NCI-H446 (cell line): ENCODE results near the gene ITFG1.
"Not testable (repeated sequence)": the region's sequence is repeated elsewhere in the genome, so short reads cannot be mapped to it uniquely, and the experiment has no call there.

Experiments
- DNase-seq, 2 experiments: peaks; one replicate each; lab custom pipeline; 2025; lab: John Stamatoyannopoulos, UW

Gene ITFG1

DNA sequence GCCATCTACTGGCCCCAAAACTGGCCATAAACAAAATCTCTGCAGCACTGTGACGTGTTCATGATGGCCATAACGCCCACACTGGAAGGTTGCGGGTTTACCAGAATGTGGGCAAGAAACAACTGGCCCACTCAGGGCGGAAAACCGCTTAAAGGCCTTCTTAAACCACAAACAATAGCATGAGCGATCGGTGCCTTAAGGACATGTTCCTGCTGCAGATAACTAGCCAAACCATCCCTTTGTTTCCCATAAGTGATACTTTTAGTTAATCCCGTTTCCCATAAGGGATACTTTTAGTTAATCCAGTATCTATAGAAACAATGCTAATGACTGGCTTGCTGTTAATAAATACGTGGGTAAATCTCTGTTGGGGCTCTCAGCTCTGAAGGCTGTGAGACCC, 308.4 kb downstream of the ITFG1 start:
- DNase-seq = not testable (repeated sequence)

DNA sequence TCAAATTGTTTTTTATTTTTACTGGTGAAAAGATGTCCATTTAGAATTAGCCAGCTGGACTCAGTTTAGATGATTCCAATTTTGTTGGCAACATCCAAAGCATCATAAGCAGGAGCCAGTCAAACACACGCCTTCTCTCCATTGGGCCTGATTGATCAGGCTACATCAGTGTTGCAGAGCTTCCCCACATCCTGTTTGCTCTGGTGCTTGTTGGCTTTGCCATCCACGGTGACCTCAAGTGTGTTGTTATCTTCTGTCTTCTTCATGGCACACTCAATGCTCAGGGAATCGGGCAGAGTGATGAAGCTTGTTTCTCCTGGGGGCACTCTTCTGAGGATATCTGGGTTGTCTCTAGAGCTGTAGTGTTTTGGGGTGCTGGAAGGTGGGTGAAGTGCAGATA, 310.8 kb downstream of the ITFG1 start:
- no peak for DNase-seq

DNA sequence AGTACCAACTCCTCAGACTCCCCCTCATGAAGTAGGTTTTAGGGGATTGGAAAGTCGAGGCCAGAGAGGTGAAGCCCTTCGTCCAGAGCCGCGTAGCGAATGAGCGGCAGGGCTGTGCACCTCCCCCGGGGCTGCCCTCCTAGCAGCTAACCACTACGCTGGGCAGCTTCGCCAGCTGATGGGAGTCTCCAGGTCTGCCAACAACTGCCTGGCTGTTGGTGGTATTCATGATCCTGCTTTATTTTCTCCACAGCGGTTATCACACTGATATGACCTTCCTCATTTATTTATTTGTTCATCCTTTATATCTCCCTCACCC, 316.3 kb downstream of the ITFG1 start:
- no peak for DNase-seq

DNA sequence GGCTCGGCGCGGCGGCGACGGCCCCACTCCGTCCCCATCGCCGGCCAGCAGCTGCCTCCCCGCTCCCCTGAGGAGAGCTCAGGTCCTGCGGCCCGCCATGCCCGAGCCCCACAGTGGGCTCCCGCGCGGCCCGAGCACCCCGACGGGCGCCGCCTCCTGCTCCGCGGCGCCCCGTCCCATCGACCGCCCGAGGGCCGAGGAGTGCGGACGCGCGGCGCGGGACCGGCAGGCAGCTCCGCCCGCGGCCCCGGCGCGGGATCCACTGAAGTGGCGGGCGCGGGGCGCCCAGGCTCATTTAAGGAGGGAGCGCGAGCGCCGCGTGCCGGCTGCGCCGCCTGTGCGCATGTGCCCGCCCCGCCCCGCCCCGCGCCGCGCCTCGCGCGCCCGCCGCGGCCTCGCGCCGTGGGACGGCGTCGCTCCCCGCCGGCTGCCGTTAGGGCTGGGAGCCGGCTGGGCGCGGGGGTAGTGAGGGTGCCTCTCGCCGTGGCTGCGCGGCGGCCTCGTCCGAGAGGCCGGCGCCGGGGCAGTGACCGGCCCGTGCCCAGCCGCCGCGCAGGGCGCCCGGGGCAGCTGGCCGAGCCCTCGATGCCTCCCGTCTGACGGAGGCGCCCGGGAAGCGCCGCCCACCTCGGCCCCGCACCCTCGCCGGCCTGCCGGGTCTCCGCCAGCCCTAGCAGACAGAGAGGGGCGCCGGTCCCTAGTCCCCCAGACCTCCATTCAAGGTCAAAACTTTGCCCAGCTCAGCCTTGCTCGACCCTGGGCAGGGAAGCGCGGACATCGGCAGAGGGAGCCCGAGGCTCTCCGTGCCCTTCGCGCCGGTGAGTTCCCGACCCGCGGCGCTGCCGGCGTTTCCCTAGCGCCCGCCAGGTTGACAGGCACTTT, 316.9 kb downstream of the ITFG1 start, which contains the start of gene NETO2:
NETO2 (minus strand) TSS at position 269 of the 882 bp plus-strand sequence. CDS start 333 bp downstream, outside the sequence.
- DNase-seq = peak in 1 of 2 experiments; percentile 74

DNA sequence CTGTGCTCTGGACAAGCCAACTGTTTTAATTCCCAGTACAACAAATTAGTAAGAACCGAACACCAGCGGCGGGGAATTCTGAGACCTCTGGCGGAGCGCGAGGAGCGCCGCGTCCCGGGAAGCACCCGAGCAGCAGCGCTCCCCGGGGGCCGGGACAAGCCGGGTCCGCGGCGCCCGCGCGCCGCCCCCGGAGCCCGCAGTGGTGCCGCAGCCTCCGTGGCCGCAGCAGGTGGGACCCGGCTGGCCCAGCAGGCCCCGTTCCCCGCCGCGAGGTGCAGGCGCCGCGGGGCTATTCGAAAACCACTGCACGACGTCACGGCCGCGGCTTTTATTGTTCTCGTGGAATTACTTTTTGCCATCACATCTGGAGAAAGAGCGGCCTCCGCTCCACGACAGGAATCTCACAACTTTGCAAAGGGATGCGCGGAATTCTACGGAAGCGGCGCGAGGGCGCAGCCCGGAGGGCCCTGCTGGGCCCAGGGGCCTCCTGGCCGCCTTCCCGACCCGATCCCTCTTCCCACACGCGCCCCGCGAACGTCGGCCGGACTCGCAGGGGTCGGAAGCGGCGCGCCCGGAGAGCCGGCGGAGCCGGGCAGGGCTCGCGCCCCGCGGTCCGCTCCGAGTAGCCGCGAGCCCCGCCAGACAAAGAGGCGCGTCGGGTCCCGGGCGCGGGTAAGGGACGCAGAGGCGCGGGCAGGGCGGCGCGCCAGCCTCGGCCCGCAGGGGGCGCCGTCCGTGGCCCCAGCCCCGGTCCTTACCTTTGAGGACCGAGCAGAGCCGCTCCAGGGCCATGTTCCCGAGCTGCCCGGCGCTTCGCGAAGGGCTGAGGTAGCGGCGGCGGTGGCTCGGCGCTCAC, 317.8 kb downstream of the ITFG1 start:
- DNase-seq = peak; percentile 1 to 56

DNA sequence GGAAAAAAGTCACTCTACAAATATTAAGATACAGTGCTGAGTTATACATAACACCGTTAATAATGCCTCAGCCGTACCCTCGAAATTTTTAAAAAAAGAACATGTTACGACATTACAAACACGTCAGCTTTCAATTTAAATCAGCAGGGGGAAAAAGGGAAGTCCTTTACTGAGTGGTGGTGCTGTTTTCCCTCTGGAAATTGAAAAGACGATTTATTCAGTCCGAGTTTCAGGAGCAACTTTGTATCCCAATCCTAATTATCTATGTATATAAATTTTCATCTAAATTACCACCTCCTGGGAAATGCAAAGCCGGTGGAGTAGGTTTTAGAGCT, 318.4 kb downstream of the ITFG1 start:
- DNase-seq = no peak

DNA sequence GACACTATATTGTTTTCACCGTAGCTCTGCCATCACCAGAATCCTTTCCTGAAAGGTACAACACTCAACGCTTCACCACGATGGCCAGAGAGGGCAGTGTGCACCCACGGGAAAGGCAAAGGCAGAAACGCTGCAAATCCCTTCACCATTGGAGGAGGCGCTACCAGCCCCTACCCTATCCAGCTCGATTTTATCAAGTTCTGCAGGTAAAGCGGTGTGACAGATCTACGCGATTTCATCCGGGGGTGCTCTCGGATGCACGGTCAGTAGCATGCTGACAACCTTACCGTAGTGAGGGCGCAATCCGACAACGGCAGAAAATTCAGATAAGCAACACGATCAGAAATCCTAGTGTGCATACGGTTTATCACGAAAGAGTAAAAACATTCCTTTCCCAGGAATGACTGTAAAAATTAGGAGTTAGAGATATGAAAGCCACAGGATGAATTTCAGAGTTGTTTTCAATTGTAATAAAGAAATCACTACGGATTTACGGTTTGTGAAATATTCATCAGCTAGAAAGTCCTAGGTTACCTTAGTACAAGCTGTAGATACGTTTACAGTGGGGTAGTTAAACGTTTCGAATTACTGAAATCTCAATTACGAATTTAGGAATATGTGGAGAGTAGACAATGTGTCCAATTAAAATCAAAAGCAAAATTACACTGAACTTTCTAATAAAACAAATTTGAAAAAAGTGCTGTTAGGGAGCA, 318.9 kb downstream of the ITFG1 start:
- DNase-seq = peak; percentile 50 to 79

DNA sequence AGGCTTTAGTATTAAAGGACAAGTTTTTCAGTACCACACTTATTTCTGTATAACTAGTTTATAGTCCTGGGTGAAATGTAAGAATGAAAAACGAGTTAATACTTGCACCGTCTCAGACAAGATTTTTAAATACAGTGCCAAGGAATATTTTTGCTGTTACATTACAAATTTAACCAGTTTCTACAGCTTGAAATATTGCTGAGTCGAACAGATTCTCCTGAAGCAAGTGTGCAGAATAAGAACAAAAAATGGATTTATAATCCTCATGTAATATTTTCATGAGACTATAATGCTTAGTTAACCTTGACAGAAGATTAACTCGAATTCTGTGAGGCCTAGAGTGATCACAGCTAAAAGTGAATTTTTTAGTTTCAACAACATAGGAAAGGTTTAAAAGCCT, 320.2 kb downstream of the ITFG1 start:
- no peak for DNase-seq

DNA sequence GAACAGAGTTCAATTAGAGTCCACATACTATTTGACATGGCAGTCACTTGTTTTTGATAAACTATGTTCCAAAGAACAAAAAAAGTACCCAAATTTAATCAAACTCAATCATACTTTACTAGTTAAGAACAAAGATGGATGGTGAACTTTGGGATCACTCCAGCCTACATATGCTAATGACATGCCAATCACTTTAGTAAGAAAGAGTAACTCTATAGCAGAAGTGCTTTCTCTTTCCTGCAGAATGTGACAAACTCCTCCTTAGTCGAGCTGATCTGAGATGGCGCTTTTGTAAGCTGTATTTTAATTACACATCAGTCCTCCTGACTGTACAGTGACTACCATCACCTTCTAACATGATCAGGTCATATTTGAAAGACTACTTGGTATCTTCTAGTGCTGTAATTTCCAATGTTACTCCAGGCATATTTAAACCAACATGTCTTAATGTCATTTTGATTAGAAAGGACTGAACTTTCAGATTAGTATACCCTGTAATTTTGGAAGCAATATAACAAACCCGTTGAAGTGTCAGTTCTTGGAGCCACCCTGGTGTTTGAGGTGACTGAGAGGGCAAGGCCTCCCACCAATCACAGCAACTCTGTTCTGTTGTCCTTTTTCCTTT, 321.2 kb downstream of the ITFG1 start:
- DNase-seq = no peak

DNA sequence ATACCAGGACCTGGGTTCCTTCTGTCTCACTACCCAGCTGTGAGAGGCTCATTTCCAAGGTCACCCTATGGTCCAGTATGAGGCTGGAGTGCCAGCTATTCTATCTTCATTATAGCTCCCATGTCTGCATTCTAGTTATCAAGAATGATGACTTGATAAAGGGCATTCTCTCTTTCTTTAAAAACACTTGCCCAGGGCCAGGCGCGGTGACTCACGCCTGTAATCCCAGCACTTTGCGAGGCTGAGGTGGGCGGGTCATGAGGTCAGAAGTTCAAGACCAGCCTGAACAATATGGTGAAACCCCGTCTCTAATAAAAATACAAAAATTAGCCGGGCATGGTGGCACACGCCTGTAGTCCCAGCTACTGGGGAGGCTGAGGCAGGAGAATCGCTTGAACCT, 322.9 kb downstream of the ITFG1 start:
- DNase-seq = not testable (repeated sequence)

DNA sequence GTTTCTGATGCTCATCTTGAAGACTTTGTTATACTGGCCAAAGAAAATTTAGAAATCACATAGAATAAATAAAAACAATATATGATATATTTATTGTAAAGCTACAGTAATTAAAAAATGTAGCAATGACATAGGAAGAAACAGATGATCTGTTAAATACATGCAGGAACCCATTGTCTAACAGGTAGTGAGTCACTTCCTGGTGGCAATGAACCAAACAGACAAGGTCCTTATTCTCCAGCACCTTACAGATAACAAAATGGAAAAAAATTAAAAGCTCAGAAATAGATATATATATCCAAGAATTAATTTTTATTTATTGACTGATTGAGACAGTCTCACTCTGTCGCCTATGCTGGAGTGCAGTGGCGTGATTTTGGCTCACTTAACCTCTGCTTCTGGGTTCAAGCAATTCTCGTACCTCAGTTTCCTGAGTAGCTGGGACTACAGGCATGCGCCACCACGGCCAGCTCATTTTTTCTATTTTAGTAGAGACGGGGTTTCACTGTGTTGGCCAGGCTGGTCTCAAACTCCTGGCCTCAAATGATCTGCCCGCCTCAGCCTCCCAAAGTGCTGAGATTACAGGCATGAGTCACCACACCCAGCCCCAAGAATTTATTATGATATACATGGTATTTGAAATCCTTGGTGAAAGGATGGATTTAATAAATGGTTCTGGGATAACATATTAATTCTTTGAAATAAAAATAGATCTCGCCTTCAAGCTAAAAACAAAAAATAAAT, 324.6 kb downstream of the ITFG1 start:
- DNase-seq = no peak

DNA sequence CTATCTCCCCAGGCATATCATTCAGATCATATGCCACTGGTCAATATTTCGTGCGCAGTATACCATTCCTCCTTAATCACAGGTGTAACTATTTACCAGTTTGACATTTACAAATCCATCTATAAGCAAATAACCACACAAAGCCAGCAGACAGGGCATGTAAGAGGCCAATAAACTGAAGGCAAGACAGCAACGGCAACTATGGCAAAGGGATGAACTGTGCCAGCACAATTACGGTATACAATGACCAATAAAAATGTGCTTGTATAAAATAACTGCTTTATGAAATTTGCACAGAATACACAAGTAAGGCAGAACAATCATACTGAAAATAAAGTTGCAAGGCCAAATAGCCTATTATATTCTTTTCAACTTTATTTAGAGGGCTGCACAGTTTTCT, 326.3 kb downstream of the ITFG1 start:
- DNase-seq = no peak

DNA sequence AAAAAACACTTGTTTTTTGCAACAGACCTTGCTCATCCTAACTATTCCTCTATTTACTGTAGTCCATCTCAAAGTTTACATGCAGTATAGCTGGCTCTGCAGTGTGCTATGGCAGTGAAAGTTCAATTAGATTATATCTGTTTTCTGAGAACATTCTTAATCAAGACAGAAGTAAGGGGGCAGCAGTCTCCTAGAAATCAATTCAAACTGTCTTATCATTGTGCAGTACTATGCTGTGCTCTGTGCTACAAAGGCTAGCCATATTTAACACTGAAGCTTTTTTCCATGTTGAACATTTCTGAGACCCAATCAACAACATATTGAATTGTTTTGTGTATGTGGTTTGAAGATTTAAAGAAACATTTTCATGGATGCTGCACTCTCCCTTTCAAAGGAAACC, 328.6 kb downstream of the ITFG1 start:
- DNase-seq = no peak

DNA sequence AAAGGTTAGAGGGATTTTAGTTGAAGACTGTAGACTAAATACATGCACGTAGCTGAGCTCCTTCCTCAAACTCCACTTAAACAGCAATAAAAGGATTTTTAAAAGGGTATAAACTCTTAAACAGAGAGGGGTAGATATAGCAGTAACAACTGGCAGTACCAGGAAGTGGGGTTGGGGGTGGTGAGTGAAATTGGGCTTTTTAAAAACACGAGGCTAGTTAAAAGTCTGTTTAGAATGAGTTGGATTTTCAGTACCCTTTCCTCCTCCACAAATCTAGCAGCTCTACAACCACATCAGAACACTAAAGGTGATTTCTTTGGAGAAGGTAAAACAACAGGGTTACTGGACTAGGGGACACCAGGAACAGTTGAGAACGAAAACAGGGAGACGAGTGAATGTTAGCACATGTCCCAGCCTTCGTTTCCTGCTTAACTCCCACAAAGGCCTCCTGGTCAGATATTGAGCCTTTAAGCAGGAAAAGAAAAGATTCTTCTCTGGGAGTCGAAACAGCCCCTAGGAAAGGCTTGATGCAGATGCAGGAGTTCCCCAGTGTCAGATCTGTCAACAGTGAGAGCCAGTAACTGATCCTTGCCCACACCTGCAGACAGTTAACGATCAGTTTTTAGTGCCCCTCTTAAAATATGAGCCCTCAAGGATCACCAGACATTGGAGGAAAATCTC, 331.0 kb downstream of the ITFG1 start:
- DNase-seq = no peak

DNA sequence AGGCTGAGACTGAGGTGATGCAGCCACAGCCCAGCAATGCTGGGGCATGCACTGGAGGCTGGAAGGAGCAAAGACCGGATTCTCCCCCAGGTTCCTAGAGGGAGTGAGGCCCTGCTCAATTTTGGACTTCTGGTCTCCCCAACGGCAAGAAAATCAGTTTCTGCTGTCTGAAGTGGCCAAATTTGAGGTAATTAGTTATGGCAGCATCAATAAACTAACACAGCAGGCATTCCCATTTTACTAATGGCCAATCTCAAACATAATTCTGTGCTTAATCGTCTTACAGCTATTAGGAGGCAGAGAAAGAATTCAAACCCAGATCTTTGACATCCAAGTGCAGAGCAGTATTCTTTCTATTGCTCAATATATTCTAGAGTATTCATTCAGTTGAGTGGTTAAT, 333.3 kb downstream of the ITFG1 start:
- DNase-seq = no peak

DNA sequence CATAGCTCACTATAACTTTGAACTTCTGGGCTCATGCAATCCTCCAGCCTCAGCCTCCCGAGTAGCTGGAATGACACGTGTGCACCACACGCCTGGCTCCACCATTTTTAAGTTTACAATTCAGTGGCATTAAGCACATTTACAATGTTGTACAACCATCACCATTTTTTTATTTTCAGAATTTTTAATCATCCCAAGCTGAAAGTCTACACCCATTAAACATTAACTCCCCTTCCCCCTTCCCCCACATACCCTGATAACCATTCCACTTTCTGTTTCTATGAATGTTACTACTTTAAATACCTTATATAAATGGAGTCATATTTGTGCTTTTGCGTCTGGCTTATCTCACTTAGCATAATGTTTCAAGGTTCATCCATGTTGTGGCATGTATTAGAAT, 335.1 kb downstream of the ITFG1 start:
- DNase-seq = no peak

DNA sequence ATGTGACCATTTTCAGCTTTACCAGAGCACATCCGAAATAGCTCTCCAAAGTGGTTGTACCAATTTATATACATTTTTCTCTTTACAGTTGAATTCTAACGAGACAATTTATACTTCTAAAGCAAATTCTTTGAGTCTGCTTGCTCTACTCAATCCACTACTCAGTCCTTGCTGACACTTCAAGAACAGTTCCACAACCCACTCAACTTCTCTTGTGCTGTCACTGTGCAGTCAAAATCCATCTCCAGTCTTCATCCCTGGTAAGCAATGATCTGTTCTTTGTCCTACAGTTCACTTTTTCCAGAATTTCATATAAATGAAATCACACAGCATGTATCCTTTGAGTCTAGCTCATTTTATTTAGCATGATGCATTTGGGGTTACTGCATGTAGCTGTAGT, 347.7 kb downstream of the ITFG1 start:
- DNase-seq = no peak

DNA sequence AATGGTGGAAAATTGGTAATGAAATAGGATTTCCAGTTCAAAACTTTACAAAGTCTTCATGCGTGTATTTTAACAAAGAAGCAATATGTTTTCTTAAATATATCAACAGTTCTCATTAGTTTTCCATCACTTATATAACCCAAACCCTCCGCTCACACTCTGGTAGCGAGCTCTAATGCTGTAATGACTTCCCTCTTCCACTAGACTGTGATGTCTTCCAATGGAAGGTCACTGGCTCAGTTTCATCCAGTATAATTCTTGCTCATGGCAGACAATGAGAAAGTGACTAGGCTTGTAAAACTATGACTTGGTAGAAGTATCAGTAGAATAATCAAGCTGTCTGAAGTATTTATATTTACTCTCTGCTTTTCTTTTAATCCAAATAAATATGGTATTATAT, 349.9 kb downstream of the ITFG1 start:
- no peak for DNase-seq

DNA sequence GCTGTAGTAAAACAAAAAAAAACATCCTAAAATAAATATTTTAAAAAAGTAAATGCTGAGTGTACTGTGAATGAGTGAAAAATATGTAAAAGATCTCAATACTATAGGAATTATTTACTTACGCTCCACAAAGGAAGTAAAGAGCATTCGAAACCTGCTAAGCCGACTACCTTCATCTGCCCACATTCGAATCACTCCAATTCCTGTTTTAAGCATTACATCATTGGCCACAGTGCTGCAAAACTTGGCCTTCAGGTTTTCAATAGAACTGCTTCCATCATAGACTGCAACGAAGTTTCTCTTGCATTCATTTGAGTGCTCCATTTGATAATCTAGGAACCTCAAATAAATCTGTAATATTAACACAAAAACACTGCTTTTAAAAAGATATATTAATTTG, 351.5 kb downstream of the ITFG1 start:
- DNase-seq = no peak
